ENCODE results near the gene KCNK5. TPM values are rescaled to one million over a fixed set of nuclear protein-coding genes. Genes with fewer than 3 reads are reported as not detected.

KCNK5 gene, protein sequence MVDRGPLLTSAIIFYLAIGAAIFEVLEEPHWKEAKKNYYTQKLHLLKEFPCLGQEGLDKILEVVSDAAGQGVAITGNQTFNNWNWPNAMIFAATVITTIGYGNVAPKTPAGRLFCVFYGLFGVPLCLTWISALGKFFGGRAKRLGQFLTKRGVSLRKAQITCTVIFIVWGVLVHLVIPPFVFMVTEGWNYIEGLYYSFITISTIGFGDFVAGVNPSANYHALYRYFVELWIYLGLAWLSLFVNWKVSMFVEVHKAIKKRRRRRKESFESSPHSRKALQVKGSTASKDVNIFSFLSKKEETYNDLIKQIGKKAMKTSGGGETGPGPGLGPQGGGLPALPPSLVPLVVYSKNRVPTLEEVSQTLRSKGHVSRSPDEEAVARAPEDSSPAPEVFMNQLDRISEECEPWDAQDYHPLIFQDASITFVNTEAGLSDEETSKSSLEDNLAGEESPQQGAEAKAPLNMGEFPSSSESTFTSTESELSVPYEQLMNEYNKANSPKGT
- total RNA-seq (under 1 TPM; 0.06 to 0.24 (median 0.10) TPM), polyA plus RNA-seq (under 1 TPM in 2 of 3 donors, not detected in 1; 0.06 to 0.12 TPM)
- long read RNA-seq, donor 1: 0 reads
- long read RNA-seq, donor 2: 0 reads

DNA sequence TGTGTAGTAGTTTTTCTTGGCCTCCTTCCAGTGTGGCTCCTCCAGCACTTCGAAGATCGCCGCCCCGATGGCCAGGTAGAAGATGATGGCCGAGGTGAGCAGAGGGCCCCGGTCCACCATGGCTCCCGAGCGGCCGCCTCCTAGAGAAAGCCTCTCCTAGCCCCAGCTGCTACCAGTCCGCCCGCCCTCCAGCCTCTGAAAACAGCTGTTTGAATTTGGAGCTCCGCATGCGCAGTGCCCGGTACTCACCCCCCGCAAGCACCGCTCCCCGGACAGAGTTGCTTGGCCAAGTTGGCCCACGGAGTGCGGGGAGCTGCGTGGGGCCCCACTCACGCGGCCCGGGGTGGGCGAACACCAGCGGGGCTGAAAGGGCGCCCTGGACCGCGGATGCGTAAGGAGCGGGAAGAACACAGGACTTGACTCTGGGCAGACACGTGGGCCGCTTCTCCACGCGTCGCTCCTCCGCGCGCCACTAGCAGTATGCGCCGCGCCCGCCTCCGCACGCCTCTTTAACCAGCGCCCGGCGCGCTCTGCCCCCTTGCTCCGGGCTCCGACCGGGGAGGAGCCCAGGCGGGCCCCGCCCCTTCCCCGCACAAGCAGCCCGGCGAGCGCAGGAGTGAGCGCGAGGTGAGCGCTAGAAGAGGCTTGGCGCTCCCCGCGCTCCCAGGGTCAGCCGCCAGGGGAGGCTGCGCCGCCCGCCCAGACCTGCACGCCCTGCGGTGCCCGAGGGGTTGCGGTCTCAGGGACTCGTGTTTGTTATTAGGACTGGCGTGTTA, at the start of gene KCNK5:
Gene KCNK5, minus strand, starts transcription at position 484 of the 776 bp plus-strand sequence. Its CDS starts 364 bp downstream, at position 120.
- H3K4me3 ChIP-seq: peak within 1 kb of the TSS; percentile 65
- intact Hi-C loops (cut with DNase I): no loop called here
- TF ChIP-seq, protein P1, sequence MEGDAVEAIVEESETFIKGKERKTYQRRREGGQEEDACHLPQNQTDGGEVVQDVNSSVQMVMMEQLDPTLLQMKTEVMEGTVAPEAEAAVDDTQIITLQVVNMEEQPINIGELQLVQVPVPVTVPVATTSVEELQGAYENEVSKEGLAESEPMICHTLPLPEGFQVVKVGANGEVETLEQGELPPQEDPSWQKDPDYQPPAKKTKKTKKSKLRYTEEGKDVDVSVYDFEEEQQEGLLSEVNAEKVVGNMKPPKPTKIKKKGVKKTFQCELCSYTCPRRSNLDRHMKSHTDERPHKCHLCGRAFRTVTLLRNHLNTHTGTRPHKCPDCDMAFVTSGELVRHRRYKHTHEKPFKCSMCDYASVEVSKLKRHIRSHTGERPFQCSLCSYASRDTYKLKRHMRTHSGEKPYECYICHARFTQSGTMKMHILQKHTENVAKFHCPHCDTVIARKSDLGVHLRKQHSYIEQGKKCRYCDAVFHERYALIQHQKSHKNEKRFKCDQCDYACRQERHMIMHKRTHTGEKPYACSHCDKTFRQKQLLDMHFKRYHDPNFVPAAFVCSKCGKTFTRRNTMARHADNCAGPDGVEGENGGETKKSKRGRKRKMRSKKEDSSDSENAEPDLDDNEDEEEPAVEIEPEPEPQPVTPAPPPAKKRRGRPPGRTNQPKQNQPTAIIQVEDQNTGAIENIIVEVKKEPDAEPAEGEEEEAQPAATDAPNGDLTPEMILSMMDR (IDR thresholded peaks at IDR 0.05): peak; percentile 41
- peak; percentile 84 to 97 (median 93) for ATAC-seq
- WGBS, 3 donors: 1% methylated on average over 54 to 73 of the region's 73 CpGs
- no peaks in the 10 kb centered on the region for H3K36me3 ChIP-seq (ENCODE audit: insufficient read depth in 1 of 2, low read depth in 1 of 2)
- DNase-seq: peak; percentile 77 to 80
- no peak within 1 kb of the TSS for H3K27ac ChIP-seq
- no peaks in the 10 kb centered on the region for H3K9me3 ChIP-seq
- H3K4me1 ChIP-seq: peaks cover 11% of the 10 kb centered on the region
- peaks cover 0 to 40% (median 13%) of the 10 kb centered on the region in 3 donors for H3K27me3 ChIP-seq (ENCODE audit: insufficient read depth in 3 of 3, low read length in 2 of 3)

DNA sequence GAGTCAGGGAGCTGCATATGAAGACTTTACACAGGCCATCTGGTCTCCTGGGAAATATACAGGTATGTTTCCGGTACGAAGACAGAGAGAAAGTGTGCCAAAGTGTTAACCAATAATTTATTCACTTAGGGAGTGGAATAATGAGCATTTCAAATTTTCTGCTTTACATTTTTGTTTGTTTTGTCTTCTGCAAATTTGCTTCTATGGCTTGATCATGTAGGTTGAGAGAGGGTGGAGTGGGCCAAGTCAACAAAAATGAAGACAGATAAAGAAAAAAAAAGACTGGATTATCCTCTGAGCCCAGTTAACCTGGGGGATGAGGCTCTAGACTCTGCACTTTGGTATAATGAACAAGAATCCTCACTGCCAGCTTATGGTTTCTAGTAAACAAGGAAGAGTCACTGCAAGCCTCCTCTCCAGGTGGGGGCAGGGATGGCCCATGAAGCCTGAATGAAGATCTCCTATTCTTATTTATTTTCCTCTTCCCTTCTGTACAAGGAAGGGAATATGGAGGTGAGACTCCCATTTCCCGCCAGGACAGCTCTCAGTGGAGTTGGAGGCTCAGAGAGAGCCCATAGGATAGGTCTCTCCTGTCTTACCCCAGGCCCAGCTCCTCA, 47.2 kb upstream of the KCNK5 start:
- Histone ChIP-seq H3K36me3 (ENCODE audit: insufficient read depth in 1 of 2, low read depth in 1 of 2) (no peaks in the 10 kb centered on the region), H3K27me3 (ENCODE audit: insufficient read depth in 3 of 3, low read length in 2 of 3) (no peaks in the 10 kb centered on the region), H3K9me3 (no peaks in the 10 kb centered on the region), H3K4me1 (no peaks in the 10 kb centered on the region), H3K27ac (no peak overlapping the region), H3K4me3 (no peak overlapping the region)
- TF ChIP-seq, protein P1 (IDR thresholded peaks at IDR 0.05): no peak
- ATAC-seq: no peak
- WGBS, 3 donors: 85 to 87% (median 87%) methylated on average over 3 of the region's 3 CpGs
- intact Hi-C loops (cut with DNase I): no loop called here
- DNase-seq: no peak

GRCh38 chr6:39274903-39275302, 45.6 kb upstream of the KCNK5 start:
- 83 to 87% (median 85%) methylated on average over 3 of the region's 3 CpGs for WGBS, 3 donors
- Histone ChIP-seq H3K4me1 (no peaks in the 10 kb centered on the region), H3K27me3 (ENCODE audit: insufficient read depth in 3 of 3, low read length in 2 of 3) (no peaks in the 10 kb centered on the region), H3K9me3 (no peaks in the 10 kb centered on the region), H3K4me3 (no peak overlapping the region), H3K27ac (no peak overlapping the region), H3K36me3 (ENCODE audit: insufficient read depth in 1 of 2, low read depth in 1 of 2) (no peaks in the 10 kb centered on the region)
- DNase-seq (no peak), ATAC-seq (no peak)
- intact Hi-C loops (cut with DNase I): no loop called here
- TF ChIP-seq, protein P1 (IDR thresholded peaks at IDR 0.05): no peak

- Histone ChIP-seq H3K27ac (no peak overlapping the region), H3K9me3 (no peaks in the 10 kb centered on the region), H3K27me3 (ENCODE audit: insufficient read depth in 3 of 3, low read length in 2 of 3) (no peaks in the 10 kb centered on the region), H3K4me3 (no peak overlapping the region), H3K4me1 (no peaks in the 10 kb centered on the region), H3K36me3 (ENCODE audit: insufficient read depth in 1 of 2, low read depth in 1 of 2) (no peaks in the 10 kb centered on the region)
- ATAC-seq: no peak
- TF ChIP-seq, protein P1 (IDR thresholded peaks at IDR 0.05): no peak
- no peak for DNase-seq
- WGBS, 3 donors: 64 to 73% (median 66%) methylated on average over 4 of the region's 4 CpGs
- intact Hi-C loops (cut with DNase I): no loop called here
Measured at GRCh38 chr6:39274471-39274870, 45.2 kb upstream of the KCNK5 start.

All from psoas muscle (tissue), 8 donors.